Stimulated activated CD8-positive, alpha-beta memory T cell treated with anti-CD3 and anti-CD28 coated beads, Interleukin-12 subunit alpha, Interleukin-12 subunit beta, amount 100 ng/mL, for 1 hour (primary cell): ENCODE data around the gene MCL1.

ENCODE experiments used
- DNase-seq: peaks from one replicate; pipeline ENCODE4 v3.0.0-alpha.2; 2020; ENCODE audit warnings: low read depth

The MCL1 gene

GRCh38 chr1:150537732-150538684 is 41.4 kb downstream of the MCL1 start:
- DNase-seq: no peak

- DNase-seq: no peak
These were observed 42.3 kb downstream of the MCL1 start for GRCh38 chr1:150536836-150537731.

- no peak for DNase-seq
These were observed 43.7 kb downstream of the MCL1 start for GRCh38 chr1:150535511-150536287.

- no peak for DNase-seq
These were observed 45.4 kb downstream of the MCL1 start for GRCh38 chr1:150534002-150534401.

- no peak for DNase-seq
These were observed 46.5 kb downstream of the MCL1 start for GRCh38 chr1:150532860-150533259.

GRCh38 chr1:150530491-150531159 is 48.8 kb downstream of the MCL1 start:
- DNase-seq: no peak

GRCh38 chr1:150529017-150529416 is 50.4 kb downstream of the MCL1 start:
- DNase-seq: no peak

GRCh38 chr1:150528196-150528595 is 51.2 kb downstream of the MCL1 start:
- DNase-seq: no peak

GRCh38 chr1:150525348-150525747 is 54.1 kb downstream of the MCL1 start:
- no peak for DNase-seq
